Measurements from ENCODE around the gene B4GALT4. TPM values are rescaled to one million over a fixed set of nuclear protein-coding genes. Genes with fewer than 3 reads are reported as not detected.
"Not testable (repeated sequence)": the region's sequence is repeated elsewhere in the genome, so short reads cannot be mapped to it uniquely, and the experiment has no call there.

Gene B4GALT4
- total RNA-seq: 9.2 and 9.7 TPM in 2 replicates

DNA sequence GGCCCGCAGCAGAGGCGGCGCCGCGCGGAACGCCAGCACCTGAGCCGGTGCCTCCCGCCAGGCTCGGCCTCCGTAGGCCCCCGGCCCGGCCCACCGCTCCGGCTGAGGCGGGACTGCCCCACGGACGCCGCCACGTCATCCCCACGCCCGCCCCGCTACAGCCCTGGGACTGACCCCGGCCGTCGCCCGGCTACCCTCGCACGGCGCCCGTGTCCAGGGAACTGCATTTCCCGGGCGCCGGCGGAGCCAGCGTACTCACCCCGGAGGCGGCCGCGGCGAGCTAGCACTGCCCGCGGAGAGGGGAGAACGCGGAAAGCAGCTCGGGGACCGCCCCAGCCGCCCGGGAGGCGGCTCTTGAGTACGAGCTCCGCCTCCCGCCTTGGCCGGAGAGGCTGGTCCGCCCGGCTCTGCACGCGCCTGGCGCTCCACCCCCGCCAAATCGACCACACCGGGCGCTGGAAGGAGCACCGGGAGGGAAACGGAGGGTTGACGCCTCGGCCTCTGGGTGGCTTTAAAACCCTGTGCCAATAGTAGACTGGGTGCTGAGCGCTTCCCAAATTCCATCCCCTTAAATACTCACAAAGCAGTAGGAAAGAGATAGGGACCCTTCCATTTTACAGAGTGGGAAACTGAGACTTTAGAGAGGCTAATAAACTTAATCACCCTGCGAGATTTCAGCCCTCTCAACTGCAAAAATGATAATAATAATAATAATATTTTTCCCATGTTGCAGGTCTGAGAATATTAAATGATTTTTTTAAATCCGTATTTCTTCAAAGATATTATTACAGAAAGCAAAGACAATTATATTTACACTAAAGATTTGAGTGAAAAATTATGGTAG is at the start of gene B4GALT4:
B4GALT4 (minus strand) TSS at position 288 of the 844 bp plus-strand sequence. CDS start 10,779 bp downstream, outside the sequence.
- DNase-seq (ENCODE audit: extremely low read depth, low read depth, low spot score): peak; percentile 31

- no peak for DNase-seq (ENCODE audit: extremely low read depth, low read depth, low spot score)
These were observed 48.7 kb upstream of the B4GALT4 start for GRCh38 chr3:119289404-119289770.

DNA sequence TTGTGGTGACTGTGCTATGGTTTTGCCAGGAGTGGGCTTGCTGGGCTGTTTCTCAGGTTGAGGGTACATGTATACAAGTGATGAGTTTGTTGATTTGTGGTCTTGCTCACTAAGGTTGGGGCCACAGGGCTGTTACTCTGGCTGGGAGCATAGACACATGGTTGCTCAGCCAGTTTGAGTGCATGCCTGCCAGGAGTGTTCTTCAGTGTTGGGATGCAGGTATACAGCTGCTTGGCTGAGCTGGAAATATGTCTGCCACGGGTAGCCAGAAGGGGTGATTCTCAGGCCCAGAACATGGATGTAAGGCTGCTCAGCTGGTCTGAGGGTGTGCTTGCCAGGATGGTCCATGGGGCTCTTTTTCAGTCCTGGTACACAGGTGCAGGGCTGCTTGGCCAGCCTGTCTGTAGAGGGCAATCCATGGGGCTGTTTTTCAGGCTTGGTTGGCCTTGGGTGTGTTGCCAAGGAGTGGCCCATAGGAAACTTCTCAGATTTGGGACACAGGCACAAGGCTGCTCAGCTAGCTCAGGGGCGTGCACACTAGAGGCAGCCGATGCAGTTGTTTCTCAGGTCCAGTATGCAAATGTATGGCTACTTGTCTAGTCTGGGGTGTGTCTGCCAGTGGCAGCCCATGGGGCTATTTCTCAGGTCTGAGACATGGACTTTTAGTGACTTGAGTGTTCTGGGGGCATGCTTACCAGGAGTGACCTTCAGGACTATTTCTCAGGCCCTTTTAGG is 48.2 kb upstream of the B4GALT4 start:
- no peak for DNase-seq (ENCODE audit: extremely low read depth, low read depth, low spot score)

- DNase-seq (ENCODE audit: extremely low read depth, low read depth, low spot score): no peak
These were observed 39.0 kb upstream of the B4GALT4 start for GRCh38 chr3:119279584-119280243.

DNA sequence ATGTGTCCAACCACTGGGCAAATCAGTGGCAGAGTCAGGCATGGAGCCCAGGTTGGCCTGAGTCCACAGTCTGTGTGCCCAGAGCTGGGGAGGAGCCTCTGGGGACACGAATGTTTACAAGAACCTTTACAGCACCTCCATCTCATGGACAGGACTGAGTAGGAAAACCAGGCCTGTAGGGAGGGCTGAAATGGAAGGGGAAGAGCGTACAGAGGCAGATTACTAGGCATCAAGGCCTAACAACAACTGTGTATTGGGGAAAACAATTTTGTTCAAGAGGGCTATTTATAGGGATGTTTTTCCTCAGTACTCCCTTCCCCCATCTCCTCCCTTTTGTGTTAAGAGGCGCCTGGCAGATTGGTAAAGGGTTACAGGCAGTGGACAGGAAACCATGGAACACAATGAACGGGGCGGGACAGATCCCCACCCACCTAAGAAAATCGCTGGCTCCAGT is 38.5 kb upstream of the B4GALT4 start:
- peak; percentile 80 for DNase-seq (ENCODE audit: extremely low read depth, low read depth, low spot score)

- DNase-seq (ENCODE audit: extremely low read depth, low read depth, low spot score): no peak
These were observed 36.0 kb upstream of the B4GALT4 start for GRCh38 chr3:119276680-119277079.

DNA sequence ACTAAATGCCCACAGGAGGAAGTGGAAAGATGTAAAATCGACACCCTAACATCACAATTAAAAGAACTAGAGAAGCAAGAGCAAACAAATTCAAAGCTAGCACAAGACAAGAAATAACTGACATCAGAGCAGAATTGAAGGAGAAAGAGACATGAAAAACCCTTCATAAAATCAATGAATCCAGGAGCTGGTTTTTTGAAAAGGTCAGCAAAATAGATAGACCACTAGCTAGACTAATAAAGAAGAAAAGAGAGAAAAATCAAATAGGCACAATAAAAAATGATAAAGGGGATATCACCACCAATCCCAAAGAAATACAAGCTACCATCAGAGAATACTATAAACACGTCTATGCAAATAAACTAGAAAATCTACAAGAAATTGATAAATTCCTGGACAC is 29.5 kb upstream of the B4GALT4 start:
- not testable (repeated sequence) for DNase-seq (ENCODE audit: extremely low read depth, low read depth, low spot score)

DNA sequence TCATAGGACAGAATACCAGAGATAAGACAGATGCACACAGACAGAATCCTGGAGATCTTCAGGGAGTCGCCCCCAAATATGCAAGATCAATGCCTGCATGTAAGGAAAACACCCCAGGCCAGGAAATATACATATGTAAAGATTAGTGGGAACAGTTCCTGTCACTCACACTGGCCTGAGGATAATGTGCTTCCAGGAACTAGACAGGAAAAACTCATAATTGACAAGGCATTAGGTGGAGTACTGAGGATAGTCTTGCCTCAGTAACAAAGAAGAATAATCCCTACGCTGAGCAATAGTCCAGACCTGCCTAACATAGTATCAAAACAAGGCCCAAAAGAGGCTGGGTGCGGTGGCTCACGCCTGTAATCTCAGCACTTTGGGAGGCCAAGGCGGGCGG is 20.4 kb upstream of the B4GALT4 start:
- DNase-seq (ENCODE audit: extremely low read depth, low read depth, low spot score): no peak

DNA sequence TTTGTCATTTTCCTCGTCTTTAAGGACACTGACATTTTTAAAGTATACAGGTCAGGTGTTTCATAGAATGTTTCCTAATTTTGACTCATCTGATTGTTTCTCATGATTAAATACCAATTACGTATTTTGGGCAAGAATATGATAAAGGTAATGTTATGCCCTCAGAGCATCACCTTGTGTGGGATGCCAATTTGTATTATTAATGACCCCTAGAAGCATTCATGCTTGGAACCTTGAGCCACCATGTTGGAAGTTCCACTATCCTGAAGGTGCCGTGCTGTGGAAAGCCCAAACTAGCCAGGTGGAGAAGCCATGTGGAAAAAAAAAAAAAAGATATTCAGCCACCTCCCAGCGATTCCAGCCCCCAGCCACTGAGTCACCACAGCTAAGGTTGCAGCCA is 19.1 kb upstream of the B4GALT4 start:
- DNase-seq (ENCODE audit: extremely low read depth, low read depth, low spot score): no peak

DNA sequence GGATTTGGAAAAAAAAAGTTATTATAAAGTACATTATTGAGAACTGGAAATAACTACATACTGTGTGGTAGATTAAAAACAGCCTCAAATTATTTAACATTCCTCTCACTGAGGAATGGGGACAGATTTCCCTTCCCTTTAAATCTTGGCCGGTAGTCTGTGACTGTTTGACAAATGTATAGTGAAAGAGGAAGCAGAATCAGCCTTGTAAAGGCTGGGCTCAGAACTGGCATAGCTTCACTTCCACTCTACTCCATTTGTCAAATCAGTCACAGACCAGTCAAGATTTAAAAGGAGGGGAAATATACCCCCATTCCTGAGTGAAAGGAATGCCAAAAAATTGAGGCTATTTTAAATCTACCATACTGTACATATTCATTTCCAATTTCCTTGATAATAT is 18.2 kb upstream of the B4GALT4 start:
- no peak for DNase-seq (ENCODE audit: extremely low read depth, low read depth, low spot score)

DNA sequence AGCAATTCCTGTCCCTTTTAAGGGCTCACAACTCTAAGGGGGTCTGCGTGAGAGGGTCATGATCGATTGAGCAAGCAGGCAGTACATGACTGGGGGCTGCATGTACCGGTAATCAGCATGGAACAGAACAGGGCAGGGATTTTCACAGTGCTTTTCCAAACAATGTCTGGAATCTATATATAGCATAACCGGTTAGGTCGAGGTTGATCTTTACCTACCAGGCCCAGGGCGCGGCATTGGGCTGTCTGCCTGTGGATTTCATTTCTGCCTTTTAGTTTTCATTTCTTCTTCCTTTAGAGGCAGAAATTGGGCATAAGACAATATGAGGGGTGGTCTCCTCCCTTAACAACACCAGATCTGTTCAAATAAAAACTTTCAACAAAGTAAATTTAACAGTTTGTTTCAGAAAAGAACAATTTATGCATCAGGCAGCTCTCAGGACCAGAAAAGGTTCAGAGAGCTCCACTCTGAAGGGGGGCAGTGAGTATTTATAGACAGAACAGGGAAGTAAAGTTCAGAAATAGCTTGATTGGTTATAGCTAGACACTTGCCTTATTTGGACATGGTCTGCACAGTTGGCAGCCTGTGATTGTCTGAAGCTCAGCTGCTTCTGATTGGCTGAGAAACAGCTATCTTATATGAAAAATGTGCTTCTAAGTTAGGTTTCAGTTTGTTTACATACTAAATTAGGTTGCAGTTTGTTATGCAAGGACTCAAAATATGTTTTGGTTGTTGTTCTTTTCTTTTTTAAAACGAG is 17.2 kb upstream of the B4GALT4 start:
- no peak for DNase-seq (ENCODE audit: extremely low read depth, low read depth, low spot score)

DNA sequence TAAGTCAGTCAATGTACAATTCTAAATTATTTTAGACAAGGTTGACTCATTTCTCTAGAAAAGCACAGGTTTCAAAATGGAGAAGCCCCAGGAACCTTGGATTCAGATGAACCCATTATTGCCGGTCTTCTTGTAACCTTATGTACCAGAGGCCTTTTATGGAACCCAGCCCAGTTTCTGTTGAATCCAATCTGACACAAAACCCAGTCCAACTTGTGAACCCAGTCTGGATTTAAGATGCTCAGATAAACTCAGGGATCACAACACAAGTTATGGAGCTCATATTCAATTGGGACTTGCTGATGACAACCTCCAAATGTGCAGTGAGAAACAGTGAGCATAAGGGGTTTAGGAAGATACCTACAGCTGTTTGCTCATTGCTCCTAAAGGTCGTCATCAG is 16.4 kb upstream of the B4GALT4 start:
- no peak for DNase-seq (ENCODE audit: extremely low read depth, low read depth, low spot score)

DNA sequence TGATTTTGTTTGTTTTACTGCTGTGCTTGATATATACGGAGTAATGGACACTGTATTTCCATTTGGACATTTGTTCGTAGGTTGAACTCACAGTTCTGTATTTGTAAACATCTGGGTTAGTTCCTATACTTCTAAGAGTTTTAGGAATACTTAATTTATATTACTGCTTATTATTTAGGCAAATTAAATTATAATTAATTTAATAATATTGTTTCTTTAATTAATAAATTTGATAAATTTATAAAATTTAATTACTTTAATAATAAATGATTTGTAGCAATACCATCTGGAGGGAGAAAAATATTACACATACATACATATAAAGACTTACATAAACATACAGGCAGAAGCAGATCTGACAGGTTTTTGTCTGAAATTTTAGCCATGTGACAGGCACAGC is 14.5 kb upstream of the B4GALT4 start:
- DNase-seq (ENCODE audit: extremely low read depth, low read depth, low spot score): no peak

GRCh38 chr3:119245778-119246177 is 5.1 kb upstream of the B4GALT4 start:
- no peak for DNase-seq (ENCODE audit: extremely low read depth, low read depth, low spot score)

DNA sequence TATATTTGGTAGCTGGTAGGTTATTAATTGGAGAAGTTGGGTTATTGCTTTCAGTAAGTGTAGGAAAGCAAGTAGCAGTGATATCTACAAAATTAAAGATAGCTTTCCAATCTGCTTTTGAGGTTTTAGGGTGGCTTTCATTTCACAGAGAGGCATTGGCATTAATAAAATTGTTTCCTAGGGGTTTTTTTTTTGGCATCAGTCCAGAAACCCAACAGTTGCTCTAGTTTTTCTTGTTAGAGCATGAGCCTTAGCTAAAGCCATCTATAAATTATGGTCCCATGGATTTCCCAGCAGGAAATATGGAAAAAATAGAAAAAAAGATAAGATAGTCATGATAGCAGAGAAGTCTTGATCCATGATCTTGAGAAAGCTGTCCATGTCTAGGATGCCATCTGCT is 3.0 kb upstream of the B4GALT4 start:
- no peak for DNase-seq (ENCODE audit: extremely low read depth, low read depth, low spot score)

DNA sequence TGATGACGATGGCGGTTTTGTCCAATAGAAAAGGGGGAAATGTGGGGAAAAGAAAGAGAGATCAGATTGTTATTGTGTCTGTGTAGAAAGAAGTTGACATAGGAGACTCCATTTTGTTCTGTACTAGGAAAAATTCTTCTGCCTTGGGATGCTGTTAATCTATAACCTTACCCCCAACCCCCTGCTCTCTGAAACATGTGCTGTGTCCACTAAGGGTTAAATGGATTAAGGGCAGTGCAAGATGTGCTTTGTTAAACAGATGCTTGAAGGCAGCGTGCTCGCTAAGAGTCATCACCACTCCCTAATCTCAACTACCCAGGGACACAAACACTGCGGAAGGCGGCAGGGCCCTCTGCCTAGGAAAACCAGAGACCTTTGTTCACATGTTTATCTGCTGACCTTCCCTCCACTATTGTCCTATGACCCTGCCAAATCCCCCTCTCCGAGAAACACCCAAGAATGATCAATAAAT is 2.4 kb upstream of the B4GALT4 start:
- DNase-seq (ENCODE audit: extremely low read depth, low read depth, low spot score): not testable (repeated sequence)

DNA sequence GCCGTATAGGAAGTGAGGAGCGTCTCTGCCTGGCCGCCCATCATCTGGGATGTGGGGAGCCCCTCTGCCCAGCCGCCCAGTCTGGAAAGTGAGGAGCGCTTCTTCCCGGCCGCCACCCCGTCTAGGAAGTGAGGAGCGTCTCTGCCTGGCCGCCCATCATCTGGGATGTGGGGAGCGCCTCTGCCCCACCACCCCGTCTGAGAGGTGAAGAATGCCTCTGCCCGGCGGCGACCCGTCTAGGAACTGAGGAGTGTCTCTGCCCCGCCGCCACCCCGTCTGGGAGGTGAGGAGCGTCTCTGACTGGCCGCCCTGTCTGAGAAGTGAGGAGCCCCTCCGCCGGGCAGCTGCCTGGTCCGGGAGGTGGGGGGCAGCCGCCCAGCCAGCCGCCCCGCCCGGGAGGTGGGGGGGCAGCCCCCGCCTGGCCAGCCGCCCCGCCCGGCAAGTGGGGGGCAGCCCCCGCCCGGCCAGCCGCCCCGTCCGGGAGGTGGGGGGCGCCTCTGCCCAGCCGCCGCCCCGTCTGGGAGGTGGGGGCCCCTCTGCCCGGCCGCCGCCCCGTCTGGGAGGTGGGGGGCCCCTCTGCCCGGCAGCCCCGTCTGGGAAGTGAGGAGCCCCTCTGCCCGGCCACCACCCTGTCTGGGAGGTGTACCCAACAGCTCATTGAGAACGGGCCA is 1.8 kb upstream of the B4GALT4 start:
- DNase-seq (ENCODE audit: extremely low read depth, low read depth, low spot score): not testable (repeated sequence)

GRCh38 chr3:119240101-119240590 is 532 bp downstream of the B4GALT4 start:
- no peak for DNase-seq (ENCODE audit: extremely low read depth, low read depth, low spot score)

GRCh38 chr3:119239206-119239820 is 1.4 kb downstream of the B4GALT4 start:
- DNase-seq (ENCODE audit: extremely low read depth, low read depth, low spot score): no peak

All from glomerular endothelial cell (primary cell).